Head of caudate nucleus (tissue), 42 donors: ENCODE results near the gene GPC4.

Experiments
- DNase-seq, 42 donors: peaks; one replicate each; pipeline versions ENCODE4 v3.0.0 to v3.0.0-alpha.2; 2020 to 2021; ENCODE audit warnings: mixed read lengths in 7 of 42
- intact Hi-C: fragments of 100-400 bp; cut with DNase I; formaldehyde crosslinking; loops from one replicate; pipeline ENCODE4 v1.15.0; 2022

Gene GPC4

GRCh38 chrX:133415276-133416105, at the start of gene GPC4:
GPC4 (minus strand) TSS chrX:133415489; CDS start chrX:133414965, 524 bp downstream.
- intact Hi-C loops = no loop called here
- peak in 31 of 42 donors; percentile 4 to 57 (median 25) for DNase-seq

DNA sequence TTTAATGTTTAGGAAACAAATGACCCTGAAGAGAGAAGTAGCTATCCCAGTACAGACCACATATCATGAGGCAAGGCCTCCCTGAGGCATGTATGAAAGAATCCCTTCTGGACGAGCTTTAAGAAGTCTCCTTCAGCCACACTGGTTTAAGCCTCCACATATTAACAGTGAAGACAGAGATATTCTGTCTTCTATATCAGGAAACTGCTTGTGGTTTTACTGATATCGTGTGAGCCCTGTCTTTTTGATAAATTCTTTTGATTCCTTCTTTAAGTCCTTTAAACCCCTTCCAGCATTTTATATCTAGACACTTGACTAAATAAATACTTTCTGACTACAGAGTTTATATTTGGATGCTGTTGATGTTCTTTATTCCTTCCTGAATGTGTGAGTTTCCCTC, 45.9 kb upstream of the GPC4 start:
- intact Hi-C loops = no loop called here
- no peak for DNase-seq

DNA sequence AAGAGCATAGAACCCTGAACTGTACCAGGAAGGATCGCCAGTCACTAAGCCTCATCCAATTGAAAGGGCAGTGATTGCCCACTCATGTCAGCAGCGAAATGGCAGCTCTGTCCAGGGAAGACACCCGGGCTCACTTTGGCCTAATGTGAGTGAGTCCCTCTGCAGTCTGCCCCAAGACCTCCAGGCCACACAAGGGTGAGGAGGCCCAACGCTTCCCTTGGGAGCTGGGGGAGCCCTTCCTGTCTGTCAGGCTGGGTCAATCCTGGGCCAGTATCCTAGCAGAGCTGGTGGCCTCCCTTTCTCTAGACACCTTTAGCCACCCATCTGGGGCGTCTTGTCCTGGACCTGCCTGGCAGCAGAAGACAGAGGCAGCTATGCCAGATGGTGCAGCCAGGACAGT, 39.6 kb upstream of the GPC4 start:
- no peak for DNase-seq
- intact Hi-C loops = no loop called here

GRCh38 chrX:133454491-133454914, 39.2 kb upstream of the GPC4 start:
- no peak for DNase-seq
- intact Hi-C loops = no loop called here

DNA sequence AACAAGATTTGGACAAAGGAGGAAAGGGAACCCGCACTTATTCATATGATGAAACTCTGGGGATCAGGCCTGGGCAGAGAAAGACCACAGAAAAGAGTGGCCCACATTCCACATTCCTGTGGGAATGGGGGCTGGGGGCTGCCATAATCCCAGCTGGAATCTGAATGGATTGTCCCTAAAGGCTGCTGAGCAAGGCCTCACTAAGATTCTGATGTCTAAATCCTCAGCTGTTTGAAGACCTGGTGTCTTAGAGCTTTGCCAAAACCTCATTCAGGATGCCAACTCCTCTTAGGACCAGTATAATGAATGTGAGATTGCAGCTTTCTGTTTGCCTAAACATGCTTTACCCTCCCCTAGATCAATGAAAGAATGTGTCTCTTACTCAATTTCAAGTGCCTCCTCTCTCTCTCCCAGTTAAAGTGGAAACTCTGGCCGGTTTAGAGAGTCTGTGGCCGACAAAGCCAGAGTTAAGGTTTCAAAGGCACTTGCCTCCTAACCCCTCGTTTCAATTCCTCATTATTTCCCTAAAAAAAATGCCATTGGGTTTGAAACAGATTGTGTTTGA, 33.3 kb upstream of the GPC4 start:
- intact Hi-C loops = no loop called here
- DNase-seq = no peak

- intact Hi-C loops = no loop called here
- DNase-seq = no peak
These were observed 29.9 kb upstream of the GPC4 start for GRCh38 chrX:133444952-133445831.

DNA sequence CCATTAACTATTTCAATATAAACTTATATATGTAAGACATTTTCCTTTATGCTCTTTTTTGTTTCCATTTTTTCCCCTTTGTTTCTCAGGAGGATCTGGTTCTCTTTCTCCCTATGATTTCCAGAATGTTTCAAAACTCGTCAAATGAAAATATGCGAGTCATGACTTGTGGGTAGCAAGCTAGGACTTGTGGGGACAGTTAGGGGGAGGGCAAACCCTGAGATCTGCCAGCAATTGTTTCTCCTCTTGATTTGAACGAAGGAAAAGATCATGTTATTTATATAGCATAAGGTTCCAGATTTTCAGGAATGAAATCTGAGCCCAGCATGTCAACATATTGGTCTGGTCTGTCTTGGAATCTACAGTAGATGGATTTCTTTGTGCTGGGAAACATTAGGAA, 28.9 kb upstream of the GPC4 start:
- intact Hi-C loops = no loop called here
- DNase-seq = no peak

- no peak for DNase-seq
- intact Hi-C loops = no loop called here
These were observed 25.5 kb upstream of the GPC4 start for GRCh38 chrX:133440797-133441163.

DNA sequence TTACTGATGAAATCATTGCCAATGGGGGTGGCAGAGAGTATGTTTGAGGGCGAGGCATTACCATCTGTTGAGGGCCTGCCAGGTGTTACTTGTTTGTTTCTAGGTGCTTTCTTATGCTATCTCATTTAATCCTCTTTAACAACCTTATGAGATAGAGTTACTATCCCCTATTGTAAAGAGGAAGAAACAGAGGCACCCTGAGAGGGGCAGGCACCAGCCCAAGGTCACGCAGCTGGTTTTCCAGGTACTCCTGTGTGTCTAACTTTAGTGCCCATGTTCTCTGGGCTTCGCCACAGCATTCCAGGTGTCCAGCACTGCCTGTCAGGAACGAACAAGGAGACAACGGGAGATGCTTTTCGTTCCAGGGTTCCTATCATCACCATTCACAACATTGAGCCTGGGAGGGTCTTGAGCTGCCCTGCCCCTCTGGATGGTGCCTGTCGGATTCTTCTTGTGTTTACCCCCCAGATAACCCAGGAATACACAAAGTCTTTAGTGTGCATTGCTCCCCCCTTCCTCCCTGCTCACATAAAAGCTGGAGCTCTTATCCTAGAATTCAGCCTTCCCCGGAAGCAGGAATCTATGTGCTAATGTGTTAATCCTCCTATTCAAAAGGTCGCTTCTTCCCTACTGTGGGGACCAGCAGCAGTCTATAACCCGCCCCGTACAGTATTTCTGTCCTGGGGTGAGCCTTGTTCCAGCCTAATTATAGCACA, 24.9 kb upstream of the GPC4 start:
- intact Hi-C loops = no loop called here
- DNase-seq = no peak

DNA sequence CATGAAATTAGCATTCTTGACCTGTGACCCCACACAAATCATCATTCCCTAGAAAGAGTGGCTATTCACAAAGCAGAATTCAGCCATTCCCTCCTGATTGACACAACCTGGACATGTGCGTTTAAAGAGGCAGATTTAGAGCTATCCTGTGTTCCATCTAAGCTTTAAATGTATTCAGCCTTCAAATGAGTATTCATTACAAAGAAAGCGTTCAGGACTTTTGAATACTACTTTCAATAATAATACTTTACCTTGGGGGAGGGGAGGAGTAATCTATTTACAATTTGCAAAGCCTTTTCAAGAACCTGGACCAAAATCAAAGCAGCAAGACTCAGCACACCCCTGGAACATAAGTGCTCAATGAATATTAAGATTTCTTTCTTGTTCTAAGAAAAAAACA, 22.5 kb upstream of the GPC4 start:
- intact Hi-C loops = no loop called here
- DNase-seq = no peak

GRCh38 chrX:133437356-133437755, 22.1 kb upstream of the GPC4 start:
- DNase-seq = no peak
- intact Hi-C loops = no loop called here

DNA sequence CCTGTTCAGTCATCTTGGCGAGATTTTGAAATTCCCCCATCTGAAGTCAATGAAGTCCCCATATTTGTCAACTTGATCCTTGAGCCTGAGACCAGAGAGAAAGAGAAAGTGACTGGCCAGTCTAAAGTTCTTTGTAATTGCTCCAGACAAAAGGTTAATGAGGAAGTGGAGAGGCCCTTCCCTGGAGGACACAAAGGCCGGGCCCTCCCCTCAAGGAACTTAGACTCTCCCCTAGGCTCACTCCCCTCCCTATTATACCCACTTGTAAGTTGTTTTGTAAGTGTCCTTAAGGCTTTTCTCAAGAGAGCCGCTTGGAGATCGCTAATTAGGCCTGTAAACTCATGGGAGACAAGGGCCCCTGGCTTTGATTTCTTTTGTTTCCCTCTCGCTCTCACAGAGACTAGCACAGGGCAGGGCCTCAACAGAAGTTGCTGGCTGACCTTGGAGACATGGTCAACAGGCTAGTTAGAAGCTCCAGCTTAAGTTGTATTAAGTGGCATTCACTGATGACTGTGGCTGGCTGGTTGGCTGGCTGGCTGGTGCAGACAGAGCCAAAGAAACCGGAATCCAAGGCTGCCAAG, 20.3 kb upstream of the GPC4 start:
- intact Hi-C loops = no loop called here
- DNase-seq = peak in 1 of 42 donors; percentile 4

- intact Hi-C loops = no loop called here
- no peak for DNase-seq
These were observed 19.0 kb upstream of the GPC4 start for GRCh38 chrX:133434197-133434820.

DNA sequence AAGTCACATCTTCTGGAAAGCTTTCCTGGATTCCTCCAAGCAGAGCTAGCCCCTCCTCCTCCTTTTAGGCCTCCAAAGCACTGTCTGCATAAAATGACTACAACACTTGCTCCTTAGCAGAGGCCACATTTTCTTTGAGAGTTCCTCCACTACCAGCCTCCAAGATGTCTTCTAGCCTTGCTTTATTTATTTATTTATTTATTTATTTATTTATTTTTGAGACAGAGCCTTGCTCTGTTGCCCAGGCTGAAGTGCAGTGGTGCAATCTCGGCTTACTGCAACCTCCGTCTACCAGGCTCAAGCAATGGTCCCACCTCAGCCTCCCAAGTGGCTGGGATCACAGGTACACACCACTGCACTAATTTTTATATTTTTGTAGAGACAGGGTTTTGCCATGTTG, 4.6 kb upstream of the GPC4 start:
- intact Hi-C loops = no loop called here

DNA sequence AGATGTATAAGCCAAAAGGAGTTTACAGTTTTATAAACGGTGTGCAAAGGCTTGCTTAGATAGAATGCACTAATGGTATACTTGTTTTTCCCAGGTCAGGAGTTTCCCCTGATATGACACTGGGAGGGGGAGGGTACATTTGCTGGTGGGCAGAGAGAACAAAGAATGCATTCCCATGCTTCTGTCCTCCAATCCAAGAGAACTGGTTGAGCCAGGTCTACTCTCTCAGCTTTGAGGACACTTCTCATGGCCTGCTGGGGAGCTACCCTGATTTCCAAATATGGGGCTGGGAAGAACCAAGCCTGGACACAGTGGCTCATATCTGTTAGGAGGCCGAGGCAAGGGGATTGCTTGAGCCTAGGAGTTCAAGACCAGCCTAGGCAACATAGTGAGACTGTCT, 3.3 kb upstream of the GPC4 start:
- no peak for DNase-seq
- intact Hi-C loops = no loop called here

More for the DNA sequence above, 4.6 kb upstream of the GPC4 start:
- DNase-seq = no peak

DNA sequence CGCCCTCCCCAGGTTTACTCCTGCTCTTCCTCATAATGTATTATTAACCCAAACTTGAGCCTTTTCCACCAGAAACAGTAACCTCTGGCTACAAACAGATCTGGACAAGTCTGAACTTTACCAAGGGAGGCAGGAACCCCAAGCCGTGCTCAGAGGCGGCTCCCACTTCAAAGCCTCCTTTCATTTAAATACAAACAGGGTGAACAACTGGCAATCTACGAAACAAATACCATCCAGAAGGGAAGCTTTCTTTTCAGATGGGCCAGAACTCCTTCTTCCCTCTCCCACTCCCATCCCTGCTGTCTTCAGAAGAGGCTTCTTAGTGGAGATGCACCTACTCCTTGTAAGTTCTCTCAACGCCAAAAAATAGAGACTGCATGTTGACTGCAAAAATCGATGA, 2.1 kb upstream of the GPC4 start:
- no peak for DNase-seq
- intact Hi-C loops = no loop called here

GRCh38 chrX:133414406-133415275, 648 bp downstream of the GPC4 start:
- intact Hi-C loops = no loop called here
- DNase-seq = peak in 13 of 42 donors; percentile 4 to 32 (median 13)
